ENCODE measurements around the gene TCF15. TPM values are rescaled to one million over a fixed set of nuclear protein-coding genes. Genes with fewer than 3 reads are reported as not detected.

TCF15 gene
- total RNA-seq, 3 donors from 2014 or later: 0.44 to 2.6 (median 1.1) TPM

GRCh38 chr20:609371-609964, 641 bp downstream of the TCF15 start:
- Histone ChIP-seq H3K27me3 (peaks cover 0 to 59% of the 10 kb centered on the region in 2 donors), H3K27ac (no peak overlapping the region), H3K36me3 (no peaks in the 10 kb centered on the region), H3K9me3 (no peaks in the 10 kb centered on the region), H3K4me1 (no peaks in the 10 kb centered on the region), H3K4me3 (peak overlapping the region; percentile 20 to 53 (median 21))
- DNase-seq (ENCODE audit: low spot score in 2 of 2): no peak
- no peak for TF ChIP-seq POLR2AphosphoS5 (IDR thresholded peaks at IDR 0.05)
- TF ChIP-seq POLR2A (IDR thresholded peaks at IDR 0.05): no peak
- no peak for TF ChIP-seq CTCF (IDR thresholded peaks at IDR 0.05)
- intact Hi-C loops (cut with DNase I; ENCODE audit: low total_unique reads): no loop called here

- Histone ChIP-seq H3K9me3 (no peaks in the 10 kb centered on the region), H3K27ac (no peak overlapping the region), H3K4me1 (no peaks in the 10 kb centered on the region), H3K36me3 (no peaks in the 10 kb centered on the region), H3K27me3 (peaks cover 0 to 58% of the 10 kb centered on the region in 2 donors), H3K4me3 (peak overlapping the region; percentile 20 to 53 (median 21))
- intact Hi-C loops (cut with DNase I; ENCODE audit: low total_unique reads): no loop called here
- no peak for TF ChIP-seq CTCF (IDR thresholded peaks at IDR 0.05)
- TF ChIP-seq POLR2A (IDR thresholded peaks at IDR 0.05): no peak
- TF ChIP-seq POLR2AphosphoS5 (IDR thresholded peaks at IDR 0.05): no peak
- DNase-seq (ENCODE audit: low spot score in 2 of 2): no peak
Measured at GRCh38 chr20:608970-609369, 1.1 kb downstream of the TCF15 start.

- no peak for DNase-seq (ENCODE audit: low spot score in 2 of 2)
- no peak overlapping the region for H3K27ac ChIP-seq
- H3K4me3 ChIP-seq: no peak overlapping the region
- intact Hi-C loops (cut with DNase I; ENCODE audit: low total_unique reads): no loop called here
- no peaks in the 10 kb centered on the region for H3K36me3 ChIP-seq
- no peaks in the 10 kb centered on the region for H3K9me3 ChIP-seq
- peaks cover 0 to 43% of the 10 kb centered on the region in 2 donors for H3K27me3 ChIP-seq
- TF ChIP-seq CTCF (IDR thresholded peaks at IDR 0.05) (no peak), POLR2AphosphoS5 (IDR thresholded peaks at IDR 0.05) (no peak), POLR2A (IDR thresholded peaks at IDR 0.05) (no peak)
- H3K4me1 ChIP-seq: no peaks in the 10 kb centered on the region
Measured at GRCh38 chr20:607476-607875, 2.6 kb downstream of the TCF15 start.

GRCh38 chr20:605237-605636, 4.9 kb downstream of the TCF15 start:
- DNase-seq (ENCODE audit: low spot score in 2 of 2): no peak
- H3K27ac ChIP-seq: no peak overlapping the region
- intact Hi-C loops (cut with DNase I; ENCODE audit: low total_unique reads): no loop called here
- H3K4me1 ChIP-seq: no peaks in the 10 kb centered on the region
- TF ChIP-seq POLR2A (IDR thresholded peaks at IDR 0.05): no peak
- no peak for TF ChIP-seq CTCF (IDR thresholded peaks at IDR 0.05)
- no peak for TF ChIP-seq POLR2AphosphoS5 (IDR thresholded peaks at IDR 0.05)
- no peaks in the 10 kb centered on the region for H3K36me3 ChIP-seq
- H3K4me3 ChIP-seq: no peak overlapping the region
- H3K27me3 ChIP-seq: peaks cover 0 to 22% of the 10 kb centered on the region in 2 donors
- H3K9me3 ChIP-seq: no peaks in the 10 kb centered on the region

GRCh38 chr20:603116-603640, 6.9 kb downstream of the TCF15 start:
- no peak overlapping the region for H3K27ac ChIP-seq
- no peaks in the 10 kb centered on the region for H3K36me3 ChIP-seq
- intact Hi-C loops (cut with DNase I; ENCODE audit: low total_unique reads): no loop called here
- H3K4me3 ChIP-seq: no peak overlapping the region
- peaks cover 0 to 6% of the 10 kb centered on the region in 2 donors for H3K27me3 ChIP-seq
- no peaks in the 10 kb centered on the region for H3K4me1 ChIP-seq
- no peaks in the 10 kb centered on the region for H3K9me3 ChIP-seq
- DNase-seq (ENCODE audit: low spot score in 2 of 2): peak in 1 of 2 donors; percentile 43
- TF ChIP-seq POLR2A (IDR thresholded peaks at IDR 0.05) (no peak), POLR2AphosphoS5 (IDR thresholded peaks at IDR 0.05) (no peak), CTCF (IDR thresholded peaks at IDR 0.05) (no peak)
